ENCODE results near the gene KCNQ1. TPM values are rescaled to one million over a fixed set of nuclear protein-coding genes. Genes with fewer than 3 reads are reported as not detected.

The KCNQ1 gene
- total and polyA plus RNA-seq, 2 donors (not counting 1 experiment from before 2014, with no cell fraction given), result 21.5 to 28.8 TPM

- H3K9me3 ChIP-seq (ENCODE audit: control extremely low read depth in 1 of 3, control insufficient read depth in 2 of 3, insufficient read depth in 1 of 3, low read length in 2 of 3), result no peaks in the 10 kb centered on the region
- TF ChIP-seq EZH2 (IDR thresholded peaks at IDR 0.05; ENCODE audit: borderline replicate concordance, insufficient read depth, low read depth, low read length, poor library complexity, severe bottlenecking), result no peak
- TF ChIP-seq CTCF (IDR thresholded peaks at IDR 0.05), result no peak
- H3K36me3 ChIP-seq (replicated peaks in 1 of 2; ENCODE audit: control extremely low read depth in 1 of 2, control insufficient read depth in 1 of 2, extremely low read depth in 1 of 2, insufficient read depth in 2 of 2, low read length in 1 of 2), result no peaks in the 10 kb centered on the region
- no peaks in the 10 kb centered on the region for H3K27me3 Mint-ChIP-seq
- ATAC-seq (ENCODE audit: low read depth) (peak; percentile 73), DNase-seq (peak; percentile 54)
- POLR2A ChIA-PET, result no interaction called here
- no peaks in the 10 kb centered on the region for H3K27me3 ChIP-seq (replicated peaks in 1 of 4; ENCODE audit: control extremely low read depth in 1 of 4, control insufficient read depth in 3 of 4, insufficient read depth in 4 of 4, low read length in 3 of 4)
- intact Hi-C loops (cut with micrococcal nuclease), result no loop called here
- H3K27ac Mint-ChIP-seq, result peak overlapping the region; percentile 29
- H3K4me1 Mint-ChIP-seq, result peaks cover 54% of the 10 kb centered on the region
- CTCF ChIA-PET, result no interaction called here
- H4K20me1 ChIP-seq (ENCODE audit: control insufficient read depth, insufficient read depth, low read length, poor library complexity, severe bottlenecking), result peaks cover 84% of the 10 kb centered on the region
- no peak overlapping the region for H3K27ac ChIP-seq (ENCODE audit: low read length in 2 of 2)
- peak overlapping the region in 1 of 5 experiments; percentile 7 for H3K4me3 ChIP-seq (ENCODE audit: control extremely low read depth in 1 of 5, extremely low read depth in 1 of 5, insufficient read depth in 1 of 5, low read depth in 2 of 5, low read length in 4 of 5)
- no peak overlapping the region for H2AFZ ChIP-seq (ENCODE audit: insufficient read depth, low read depth, low read length, poor library complexity, severe bottlenecking)
- peak overlapping the region; percentile 54 for H3K4me3 Mint-ChIP-seq
- no peak overlapping the region for H3K9ac ChIP-seq (ENCODE audit: low read length)
- WGBS (ENCODE audit: insufficient coverage), result 54% methylated on average over 16 of the region's 16 CpGs
- H3K9me3 Mint-ChIP-seq (ENCODE audit: insufficient read depth), result no peaks in the 10 kb centered on the region
- H3K4me1 ChIP-seq (ENCODE audit: control insufficient read depth in 2 of 2, insufficient read depth in 2 of 2, low read length in 2 of 2), result peaks cover 43 to 57% of the 10 kb centered on the region in 2 donors
- peaks cover 75% of the 10 kb centered on the region for H3K79me2 ChIP-seq (ENCODE audit: control insufficient read depth, insufficient read depth, low read length)
- peak overlapping the region; percentile 62 for H3K4me2 ChIP-seq (replicated peaks; ENCODE audit: low read depth, low read length, poor library complexity, severe bottlenecking)
Measured at GRCh38 chr11:2466869-2467694, 22.3 kb downstream of the KCNQ1 start.

- Mint-ChIP-seq H3K27ac (no peak overlapping the region), H3K27me3 (no peaks in the 10 kb centered on the region), H3K9me3 (ENCODE audit: insufficient read depth) (no peaks in the 10 kb centered on the region), H3K4me1 (peaks cover 52% of the 10 kb centered on the region), H3K4me3 (peak overlapping the region; percentile 54)
- no peaks in the 10 kb centered on the region for H3K27me3 ChIP-seq (replicated peaks in 1 of 4; ENCODE audit: control extremely low read depth in 1 of 4, control insufficient read depth in 3 of 4, insufficient read depth in 4 of 4, low read length in 3 of 4)
- intact Hi-C loops (cut with micrococcal nuclease), result no loop called here
- ChIA-PET POLR2A (no interaction called here), CTCF (no interaction called here)
- no peaks in the 10 kb centered on the region for H3K9me3 ChIP-seq (ENCODE audit: control extremely low read depth in 1 of 3, control insufficient read depth in 2 of 3, insufficient read depth in 1 of 3, low read length in 2 of 3)
- WGBS (ENCODE audit: insufficient coverage), result 84% methylated on average over 7 of the region's 7 CpGs
- no peaks in the 10 kb centered on the region for H3K36me3 ChIP-seq (replicated peaks in 1 of 2; ENCODE audit: control extremely low read depth in 1 of 2, control insufficient read depth in 1 of 2, extremely low read depth in 1 of 2, insufficient read depth in 2 of 2, low read length in 1 of 2)
- peaks cover 39 to 52% of the 10 kb centered on the region in 2 donors for H3K4me1 ChIP-seq (ENCODE audit: control insufficient read depth in 2 of 2, insufficient read depth in 2 of 2, low read length in 2 of 2)
- no peak for TF ChIP-seq CTCF (IDR thresholded peaks at IDR 0.05)
- TF ChIP-seq EZH2 (IDR thresholded peaks at IDR 0.05; ENCODE audit: borderline replicate concordance, insufficient read depth, low read depth, low read length, poor library complexity, severe bottlenecking), result no peak
- no peak overlapping the region for H2AFZ ChIP-seq (ENCODE audit: insufficient read depth, low read depth, low read length, poor library complexity, severe bottlenecking)
- H3K4me3 ChIP-seq (ENCODE audit: control extremely low read depth in 1 of 5, extremely low read depth in 1 of 5, insufficient read depth in 1 of 5, low read depth in 2 of 5, low read length in 4 of 5), result peak overlapping the region in 1 of 5 experiments; percentile 7
- peak overlapping the region; percentile 62 for H3K4me2 ChIP-seq (replicated peaks; ENCODE audit: low read depth, low read length, poor library complexity, severe bottlenecking)
- peaks cover 84% of the 10 kb centered on the region for H4K20me1 ChIP-seq (ENCODE audit: control insufficient read depth, insufficient read depth, low read length, poor library complexity, severe bottlenecking)
- DNase-seq (no peak), ATAC-seq (ENCODE audit: low read depth) (no peak)
- no peak overlapping the region for H3K9ac ChIP-seq (ENCODE audit: low read length)
- H3K27ac ChIP-seq (ENCODE audit: low read length in 2 of 2), result no peak overlapping the region
- peaks cover 75% of the 10 kb centered on the region for H3K79me2 ChIP-seq (ENCODE audit: control insufficient read depth, insufficient read depth, low read length)
Measured at GRCh38 chr11:2467695-2468055, 22.9 kb downstream of the KCNQ1 start.

Data from B cell (primary cell).